ENCODE results near the gene CENPN. TPM values are rescaled to one million over a fixed set of nuclear protein-coding genes. Genes with fewer than 3 reads are reported as not detected.
A peak's percentile ranks its signal among the peaks of the same experiment; 100 is the strongest.

Gene CENPN
- total and polyA plus RNA-seq, 2 of the 13 experiments (the other 11 are each of a cell fraction or from before 2014, with no cell fraction given) = 29.7 to 129 TPM

GRCh38 chr16:81006211-81006812 lies 702 bp upstream of the CENPN start (continued):
- 0 out of 2 replicates have a peak, but pooled peaks have one; percentile 13 for TF ChIP-seq CERS6 (CRISPR knock-in tag; IDR thresholded peaks at IDR 0.05)
- TF ChIP-seq ONECUT2 (CRISPR knock-in tag; IDR thresholded peaks at IDR 0.05) = 0 out of 2 replicates have a peak, but pooled peaks have one; percentile 23
- peak; percentile 90; the same call in 1 of the 2 replicates for TF ChIP-seq REL (CRISPR knock-in tag; conservative IDR thresholded peaks at IDR 0.05)
- no peak for TF ChIP-seq TSC22D2 (CRISPR knock-in tag; IDR thresholded peaks at IDR 0.05; ENCODE audit: borderline replicate concordance)
- TF ChIP-seq PCBP2 (optimal IDR thresholded peaks at IDR 0.05; ENCODE audit: low read depth, low read length, poor library complexity, severe bottlenecking) = no peak
- TF ChIP-seq, protein P1, sequence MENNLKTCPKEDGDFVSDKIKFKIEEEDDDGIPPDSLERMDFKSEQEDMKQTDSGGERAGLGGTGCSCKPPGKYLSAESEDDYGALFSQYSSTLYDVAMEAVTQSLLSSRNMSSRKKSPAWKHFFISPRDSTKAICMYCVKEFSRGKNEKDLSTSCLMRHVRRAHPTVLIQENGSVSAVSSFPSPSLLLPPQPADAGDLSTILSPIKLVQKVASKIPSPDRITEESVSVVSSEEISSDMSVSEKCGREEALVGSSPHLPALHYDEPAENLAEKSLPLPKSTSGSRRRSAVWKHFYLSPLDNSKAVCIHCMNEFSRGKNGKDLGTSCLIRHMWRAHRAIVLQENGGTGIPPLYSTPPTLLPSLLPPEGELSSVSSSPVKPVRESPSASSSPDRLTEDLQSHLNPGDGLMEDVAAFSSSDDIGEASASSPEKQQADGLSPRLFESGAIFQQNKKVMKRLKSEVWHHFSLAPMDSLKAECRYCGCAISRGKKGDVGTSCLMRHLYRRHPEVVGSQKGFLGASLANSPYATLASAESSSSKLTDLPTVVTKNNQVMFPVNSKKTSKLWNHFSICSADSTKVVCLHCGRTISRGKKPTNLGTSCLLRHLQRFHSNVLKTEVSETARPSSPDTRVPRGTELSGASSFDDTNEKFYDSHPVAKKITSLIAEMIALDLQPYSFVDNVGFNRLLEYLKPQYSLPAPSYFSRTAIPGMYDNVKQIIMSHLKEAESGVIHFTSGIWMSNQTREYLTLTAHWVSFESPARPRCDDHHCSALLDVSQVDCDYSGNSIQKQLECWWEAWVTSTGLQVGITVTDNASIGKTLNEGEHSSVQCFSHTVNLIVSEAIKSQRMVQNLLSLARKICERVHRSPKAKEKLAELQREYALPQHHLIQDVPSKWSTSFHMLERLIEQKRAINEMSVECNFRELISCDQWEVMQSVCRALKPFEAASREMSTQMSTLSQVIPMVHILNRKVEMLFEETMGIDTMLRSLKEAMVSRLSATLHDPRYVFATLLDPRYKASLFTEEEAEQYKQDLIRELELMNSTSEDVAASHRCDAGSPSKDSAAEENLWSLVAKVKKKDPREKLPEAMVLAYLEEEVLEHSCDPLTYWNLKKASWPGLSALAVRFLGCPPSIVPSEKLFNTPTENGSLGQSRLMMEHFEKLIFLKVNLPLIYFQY (CRISPR knock-in tag; IDR thresholded peaks at IDR 0.05; ENCODE audit: borderline replicate concordance) = peak; percentile 47; the same call in 1 of the 2 replicates
- peak; percentile 45 for TF ChIP-seq ZBTB44 (CRISPR knock-in tag; IDR thresholded peaks at IDR 0.05)
- no peak; the same call in none of the 2 replicates for TF ChIP-seq ZNF766 (CRISPR knock-in tag; IDR thresholded peaks at IDR 0.05; ENCODE audit: borderline replicate concordance)
- TF ChIP-seq SP2 (CRISPR knock-in tag; IDR thresholded peaks at IDR 0.05) = no peak
- TF ChIP-seq DR1 (CRISPR knock-in tag; IDR thresholded peaks at IDR 0.05) = peak; percentile 55; the same call in 1 of the 2 replicates
- TF ChIP-seq POGZ (CRISPR knock-in tag; IDR thresholded peaks at IDR 0.05) = no peak
- TF ChIP-seq ZNF547 (CRISPR knock-in tag; IDR thresholded peaks at IDR 0.05) = no peak; the same call in 1 of the 2 replicates
- TF ChIP-seq ZNF484 (CRISPR knock-in tag; IDR thresholded peaks at IDR 0.05; ENCODE audit: borderline replicate concordance, low read depth) = no peak
- TF ChIP-seq ZNF703 (CRISPR knock-in tag; IDR thresholded peaks at IDR 0.05; ENCODE audit: borderline replicate concordance) = no peak
- TF ChIP-seq IKZF4 (CRISPR knock-in tag; IDR thresholded peaks at IDR 0.05; ENCODE audit: borderline replicate concordance, low read depth, not compliant biosample characterization) = no peak
- peak; percentile 16; the same call in 1 of the 2 replicates for TF ChIP-seq CHD4 (IDR thresholded peaks at IDR 0.05; ENCODE audit: borderline replicate concordance, low read length)
- no peak for TF ChIP-seq MTF2 (CRISPR knock-in tag; IDR thresholded peaks at IDR 0.05; ENCODE audit: borderline replicate concordance)
- TF ChIP-seq ZNF124 (CRISPR knock-in tag; IDR thresholded peaks at IDR 0.05) = peak; percentile 79; the same call in 1 of the 2 replicates
- TF ChIP-seq ZNF772 (CRISPR knock-in tag; IDR thresholded peaks at IDR 0.05) = no peak; the same call in 1 of the 2 replicates
- 0 out of 2 replicates have a peak, but pooled peaks have one; percentile 49 for TF ChIP-seq ATF6 (CRISPR knock-in tag; conservative IDR thresholded peaks at IDR 0.05)

All from HepG2 (cell line).